ENCODE measurements around the gene ABCF3.

ABCF3 gene

DNA sequence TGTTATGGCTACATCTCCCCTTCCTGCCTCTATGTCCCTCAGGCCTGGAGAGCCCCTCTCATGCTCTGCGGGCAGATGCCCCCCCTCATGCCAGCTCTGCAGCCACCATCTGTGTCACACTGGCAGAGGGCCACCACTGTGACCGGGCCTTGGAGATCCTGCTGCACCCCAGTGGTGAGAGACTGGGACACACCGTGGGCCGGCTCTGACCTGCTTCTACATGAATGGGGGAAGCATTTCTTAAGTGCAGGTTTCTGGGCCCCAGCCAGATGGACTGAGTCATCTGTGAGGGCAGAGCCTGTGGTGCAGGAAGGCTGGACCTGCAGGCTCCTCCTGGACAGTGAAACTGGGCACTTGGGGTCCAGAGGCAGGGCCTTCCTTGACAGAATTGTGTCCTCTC lies 48.2 kb downstream of the ABCF3 start (continued):
- no peak for TF ChIP-seq ZNF2 (tag by site-specific recombination; IDR thresholded peaks at IDR 0.05)
- TF ChIP-seq, protein P1, sequence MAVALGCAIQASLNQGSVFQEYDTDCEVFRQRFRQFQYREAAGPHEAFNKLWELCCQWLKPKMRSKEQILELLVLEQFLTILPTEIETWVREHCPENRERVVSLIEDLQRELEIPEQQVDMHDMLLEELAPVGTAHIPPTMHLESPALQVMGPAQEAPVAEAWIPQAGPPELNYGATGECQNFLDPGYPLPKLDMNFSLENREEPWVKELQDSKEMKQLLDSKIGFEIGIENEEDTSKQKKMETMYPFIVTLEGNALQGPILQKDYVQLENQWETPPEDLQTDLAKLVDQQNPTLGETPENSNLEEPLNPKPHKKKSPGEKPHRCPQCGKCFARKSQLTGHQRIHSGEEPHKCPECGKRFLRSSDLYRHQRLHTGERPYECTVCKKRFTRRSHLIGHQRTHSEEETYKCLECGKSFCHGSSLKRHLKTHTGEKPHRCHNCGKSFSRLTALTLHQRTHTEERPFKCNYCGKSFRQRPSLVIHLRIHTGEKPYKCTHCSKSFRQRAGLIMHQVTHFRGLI (tag by site-specific recombination; IDR thresholded peaks at IDR 0.05) = no peak
- no peak for TF ChIP-seq MZF1 (tag by site-specific recombination; IDR thresholded peaks at IDR 0.05; ENCODE audit: borderline replicate concordance)
- TF ChIP-seq ZNF132 (tag by site-specific recombination; IDR thresholded peaks at IDR 0.05; ENCODE audit: borderline replicate concordance) = no peak
- no peak for TF ChIP-seq OSR2 (tag by site-specific recombination; IDR thresholded peaks at IDR 0.05)
- TF ChIP-seq ZFP37 (tag by site-specific recombination; IDR thresholded peaks at IDR 0.05) = peak; percentile 93
- no peak for TF ChIP-seq YY1 (tag by site-specific recombination; IDR thresholded peaks at IDR 0.05)
- TF ChIP-seq ZNF138 (tag by site-specific recombination; IDR thresholded peaks at IDR 0.05; ENCODE audit: borderline replicate concordance) = no peak
- TF ChIP-seq, protein P2, sequence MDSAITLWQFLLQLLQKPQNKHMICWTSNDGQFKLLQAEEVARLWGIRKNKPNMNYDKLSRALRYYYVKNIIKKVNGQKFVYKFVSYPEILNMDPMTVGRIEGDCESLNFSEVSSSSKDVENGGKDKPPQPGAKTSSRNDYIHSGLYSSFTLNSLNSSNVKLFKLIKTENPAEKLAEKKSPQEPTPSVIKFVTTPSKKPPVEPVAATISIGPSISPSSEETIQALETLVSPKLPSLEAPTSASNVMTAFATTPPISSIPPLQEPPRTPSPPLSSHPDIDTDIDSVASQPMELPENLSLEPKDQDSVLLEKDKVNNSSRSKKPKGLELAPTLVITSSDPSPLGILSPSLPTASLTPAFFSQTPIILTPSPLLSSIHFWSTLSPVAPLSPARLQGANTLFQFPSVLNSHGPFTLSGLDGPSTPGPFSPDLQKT (IDR thresholded peaks at IDR 0.05; ENCODE audit: borderline replicate concordance, low read depth, low read length) = no peak
- no peak for TF ChIP-seq SP7 (tag by site-specific recombination; IDR thresholded peaks at IDR 0.05)
- 0 out of 2 replicates have a peak, but pooled peaks have one; percentile 24 for TF ChIP-seq ZNF600 (tag by site-specific recombination; IDR thresholded peaks at IDR 0.05)
- TF ChIP-seq, protein P3, sequence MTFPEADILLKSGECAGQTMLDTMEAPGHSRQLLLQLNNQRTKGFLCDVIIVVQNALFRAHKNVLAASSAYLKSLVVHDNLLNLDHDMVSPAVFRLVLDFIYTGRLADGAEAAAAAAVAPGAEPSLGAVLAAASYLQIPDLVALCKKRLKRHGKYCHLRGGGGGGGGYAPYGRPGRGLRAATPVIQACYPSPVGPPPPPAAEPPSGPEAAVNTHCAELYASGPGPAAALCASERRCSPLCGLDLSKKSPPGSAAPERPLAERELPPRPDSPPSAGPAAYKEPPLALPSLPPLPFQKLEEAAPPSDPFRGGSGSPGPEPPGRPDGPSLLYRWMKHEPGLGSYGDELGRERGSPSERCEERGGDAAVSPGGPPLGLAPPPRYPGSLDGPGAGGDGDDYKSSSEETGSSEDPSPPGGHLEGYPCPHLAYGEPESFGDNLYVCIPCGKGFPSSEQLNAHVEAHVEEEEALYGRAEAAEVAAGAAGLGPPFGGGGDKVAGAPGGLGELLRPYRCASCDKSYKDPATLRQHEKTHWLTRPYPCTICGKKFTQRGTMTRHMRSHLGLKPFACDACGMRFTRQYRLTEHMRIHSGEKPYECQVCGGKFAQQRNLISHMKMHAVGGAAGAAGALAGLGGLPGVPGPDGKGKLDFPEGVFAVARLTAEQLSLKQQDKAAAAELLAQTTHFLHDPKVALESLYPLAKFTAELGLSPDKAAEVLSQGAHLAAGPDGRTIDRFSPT (tag by site-specific recombination; IDR thresholded peaks at IDR 0.05) = peak; percentile 23; the same call in 1 of the 2 replicates
- TF ChIP-seq ZSCAN23 (tag by site-specific recombination; IDR thresholded peaks at IDR 0.05) = no peak

DNA sequence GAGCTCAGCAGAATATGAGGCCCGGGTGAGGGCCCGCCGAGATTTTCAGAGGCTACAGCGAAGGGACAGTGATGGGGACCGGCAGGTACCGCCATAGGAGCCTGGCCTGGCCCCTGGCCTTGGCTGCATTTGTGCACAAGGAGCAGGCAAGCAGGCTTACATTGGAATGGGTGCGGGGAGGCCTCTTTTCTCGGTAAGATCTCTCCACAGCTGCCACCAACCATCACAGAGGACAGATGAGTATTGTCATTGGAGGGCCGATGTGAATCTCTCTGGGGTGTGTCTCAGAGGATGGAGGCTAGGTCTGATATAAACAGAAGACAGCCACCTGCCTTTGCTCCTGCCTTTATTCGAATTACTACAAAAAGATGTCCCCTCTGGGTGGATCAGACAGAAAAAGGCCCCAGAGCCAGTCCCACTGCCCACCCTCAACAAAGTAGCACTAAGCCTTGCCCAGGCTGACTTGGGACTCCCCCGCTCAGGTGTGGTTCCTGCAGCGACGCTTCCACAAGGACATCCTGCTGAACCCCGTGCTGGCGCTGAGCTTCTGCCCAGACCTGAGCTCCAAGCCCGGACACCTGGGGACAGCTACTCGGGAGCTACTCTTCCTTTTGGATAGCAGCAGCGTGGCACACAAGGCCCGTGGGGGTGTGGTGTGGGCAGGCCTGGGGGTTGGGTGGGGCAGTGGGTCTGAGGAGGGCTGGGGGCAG lies 48.8 kb downstream of the ABCF3 start:
- Histone ChIP-seq H3K4me3 (ENCODE audit: low read depth, low read length) (no peak overlapping the region), H3K4me1 (ENCODE audit: control insufficient read depth, insufficient read depth, low read length) (no peaks in the 10 kb centered on the region), H3K36me3 (ENCODE audit: control insufficient read depth in 2 of 2, insufficient read depth in 1 of 2, low read length in 2 of 2) (no peaks in the 10 kb centered on the region), H3K27ac (ENCODE audit: extremely low read depth, low read depth, low read length) (no peak overlapping the region), H3K9me3 (ENCODE audit: control insufficient read depth, insufficient read depth, low read depth, low read length) (no peaks in the 10 kb centered on the region)
- TF ChIP-seq, protein P4, sequence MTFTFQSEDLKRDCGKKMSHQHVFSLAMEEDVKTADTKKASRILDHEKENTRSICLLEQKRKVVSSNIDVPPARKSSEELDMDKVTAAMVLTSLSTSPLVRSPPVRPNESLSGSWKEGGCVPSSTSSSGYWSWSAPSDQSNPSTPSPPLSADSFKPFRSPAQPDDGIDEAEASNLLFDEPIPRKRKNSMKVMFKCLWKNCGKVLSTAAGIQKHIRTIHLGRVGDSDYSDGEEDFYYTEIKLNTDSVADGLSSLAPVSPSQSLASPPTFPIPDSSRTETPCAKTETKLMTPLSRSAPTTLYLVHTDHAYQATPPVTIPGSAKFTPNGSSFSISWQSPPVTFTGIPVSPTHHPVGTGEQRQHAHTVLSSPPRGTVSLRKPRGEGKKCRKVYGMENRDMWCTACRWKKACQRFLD (tag by site-specific recombination; IDR thresholded peaks at IDR 0.05) = no peak
- no peak for TF ChIP-seq YY1 (tag by site-specific recombination; IDR thresholded peaks at IDR 0.05)
- TF ChIP-seq ZNF626 (tag by site-specific recombination; IDR thresholded peaks at IDR 0.05) = no peak
- TF ChIP-seq SP3 (tag by site-specific recombination; IDR thresholded peaks at IDR 0.05) = no peak
- TF ChIP-seq ZNF239 (tag by site-specific recombination; IDR thresholded peaks at IDR 0.05) = no peak
- no peak for TF ChIP-seq ZNF133 (tag by site-specific recombination; IDR thresholded peaks at IDR 0.05)
- TF ChIP-seq ZNF560 (tag by site-specific recombination; IDR thresholded peaks at IDR 0.05; ENCODE audit: borderline replicate concordance) = no peak
- no peak for TF ChIP-seq ZNF223 (tag by site-specific recombination; IDR thresholded peaks at IDR 0.05)
- TF ChIP-seq ZNF433 (tag by site-specific recombination; IDR thresholded peaks at IDR 0.05; ENCODE audit: low read depth) = no peak
- TF ChIP-seq ZFP37 (tag by site-specific recombination; IDR thresholded peaks at IDR 0.05) = no peak
- CTCF ChIA-PET = no interaction called here
- POLR2A ChIA-PET = interaction anchor here (0.5 kb wide), 1 partner anchor 70 kb away, joined by 4 read pairs; no protein-coding TSS in a partner anchor
